IMR-90 (cell line): ENCODE data around the gene PRUNE2. TPM values are rescaled to one million over a fixed set of nuclear protein-coding genes. Genes with fewer than 3 reads are reported as not detected.

Experiments
- ATAC-seq: fragments of 200-7000 bp; cut with Tn5 transposase; 2 replicates; pipeline ENCODE4 v1.9.1; 2020; ENCODE audit warnings: low read depth, mild to moderate bottlenecking, moderate library complexity
- BruUV-seq: library from RNA; stranded (reverse); fragments of 400-500 nt; replicated peaks from 2 replicates; lab custom pipeline; 2021; lab: Mats Ljungman, UMichigan
- CTCF ChIA-PET: fragments of 300-600 bp; formaldehyde crosslinking; extraction: SDS; loops from one replicate; lab custom pipeline; 2021; ENCODE audit warnings: antibody characterized with exemption; lab: Yijun Ruan, JAX
- POLR2A ChIA-PET: fragments of 300-600 bp; sonication (Branson Sonifier 250); formaldehyde crosslinking; loops from one replicate; lab custom pipeline; 2022; ENCODE audit warnings: antibody characterized with exemption; ENCODE audit not compliant: unreplicated experiment; lab: Charles Lee
- DNase-seq: peaks from one replicate; pipeline ENCODE4 v3.0.0; 2013
- H2AFZ ChIP-seq: replicated peaks from 2 replicates; pipeline ENCODE3; 2013; ENCODE audit warnings: low read length, mild to moderate bottlenecking; ENCODE audit not compliant: poor library complexity
- H2AK5ac ChIP-seq: 2 replicates; pipeline ENCODE4 v1.6.1; 2013; ENCODE audit warnings: low read depth, low read length, inconsistent platforms
- H2AK9ac ChIP-seq: replicated peaks from 2 replicates; pipeline ENCODE3; 2013; ENCODE audit warnings: mild to moderate bottlenecking, low read depth, low read length, moderate library complexity; ENCODE audit not compliant: poor library complexity
- H2BK120ac ChIP-seq: 2 replicates; pipeline ENCODE4 v1.6.1; 2013; ENCODE audit warnings: low read depth, low read length, inconsistent platforms
- H2BK15ac ChIP-seq: 3 replicates; pipeline ENCODE4 v1.6.1; 2013; ENCODE audit warnings: low read depth, low read length, inconsistent platforms
- H2BK20ac ChIP-seq: 2 replicates; pipeline ENCODE4 v1.6.1; 2013; ENCODE audit warnings: low read depth, mild to moderate bottlenecking, inconsistent platforms, low read length, moderate library complexity
- H2BK5ac ChIP-seq: 2 replicates; pipeline ENCODE4 v1.6.1; 2013; ENCODE audit warnings: mild to moderate bottlenecking, low read depth, low read length, inconsistent platforms; ENCODE audit not compliant: poor library complexity, severe bottlenecking
- H3K14ac ChIP-seq: replicated peaks from 2 replicates; pipeline ENCODE4 v1.6.1; 2013; ENCODE audit warnings: low read depth, low read length, inconsistent platforms
- H3K18ac ChIP-seq: 2 replicates; pipeline ENCODE4 v1.6.1; 2013; ENCODE audit warnings: low read depth, low read length, control low read depth
- H3K23ac ChIP-seq: 2 replicates; pipeline ENCODE4 v1.6.1; 2013; ENCODE audit warnings: low read depth, low read length, inconsistent platforms
- H3K27ac ChIP-seq: 2 replicates; pipeline ENCODE4 v1.5.1; 2013; ENCODE audit warnings: mild to moderate bottlenecking, control low read depth, low read length; ENCODE audit not compliant: insufficient read depth
- H3K27me3 ChIP-seq: 2 replicates; pipeline ENCODE4 v1.6.1; 2013; ENCODE audit warnings: low read length; ENCODE audit not compliant: control insufficient read depth, insufficient read depth
- H3K36me3 ChIP-seq: 2 replicates; pipeline ENCODE4 v1.6.1; 2013; ENCODE audit warnings: low read length, mixed read lengths; ENCODE audit not compliant: control insufficient read depth, insufficient read depth
- H3K4ac ChIP-seq: 2 replicates; pipeline ENCODE4 v1.6.1; 2013; ENCODE audit warnings: low read depth, low read length, inconsistent platforms
- H3K4me1 ChIP-seq: 2 replicates; pipeline ENCODE4 v1.6.1; 2013; ENCODE audit warnings: low read length, mixed read lengths; ENCODE audit not compliant: control insufficient read depth, insufficient read depth
- H3K4me2 ChIP-seq: 2 replicates; pipeline ENCODE4 v1.6.1; 2013; ENCODE audit warnings: low read depth, mild to moderate bottlenecking, control low read depth, low read length, moderate library complexity
- H3K4me3 ChIP-seq: 2 replicates; pipeline ENCODE4 v1.5.1; 2013; ENCODE audit warnings: low read depth, mild to moderate bottlenecking, control low read depth, low read length, moderate library complexity; ENCODE audit not compliant: insufficient read depth
- H3K56ac ChIP-seq: 2 replicates; pipeline ENCODE4 v1.6.1; 2013; ENCODE audit warnings: low read length, inconsistent platforms; ENCODE audit not compliant: insufficient read depth; ENCODE audit errors: extremely low read depth
- H3K79me1 ChIP-seq, 2 experiments: 2 replicates each; pipeline ENCODE4 v1.6.1; 2013; ENCODE audit warnings: low read length in 2 of 2, inconsistent platforms in 1 of 2, low read depth in 1 of 2
- H3K9ac ChIP-seq: 2 replicates; pipeline ENCODE4 v1.6.1; 2013; ENCODE audit warnings: low read depth, low read length, control low read depth
- H3K9me1 ChIP-seq: 2 replicates; pipeline ENCODE4 v1.6.1; 2013; ENCODE audit warnings: low read length, inconsistent platforms; ENCODE audit not compliant: insufficient read depth
- H3K9me3 ChIP-seq: 2 replicates; pipeline ENCODE4 v1.6.1; 2013; ENCODE audit warnings: low read length; ENCODE audit not compliant: control insufficient read depth, insufficient read depth
- H4K20me1 ChIP-seq: 2 replicates; pipeline ENCODE4 v1.6.1; 2013; ENCODE audit warnings: low read length, inconsistent platforms; ENCODE audit not compliant: insufficient read depth
- H4K5ac ChIP-seq: 2 replicates; pipeline ENCODE4 v1.6.1; 2013; ENCODE audit warnings: mild to moderate bottlenecking, low read depth, low read length, control low read depth
- H4K8ac ChIP-seq, 2 experiments: 2 replicates each; pipeline ENCODE4 v1.6.1; 2013; ENCODE audit warnings: low read depth in 2 of 2, low read length in 2 of 2, control low read depth in 1 of 2, inconsistent platforms in 1 of 2
- H4K91ac ChIP-seq: 2 replicates; pipeline ENCODE4 v1.6.1; 2013; ENCODE audit warnings: low read depth, low read length, inconsistent platforms; ENCODE audit not compliant: insufficient read depth
- BHLHE40 ChIP-seq: fragments of 150-350 bp; IDR thresholded peaks from 2 replicates; pipeline ENCODE4 v1.6.1; 2016; ENCODE audit warnings: mild to moderate bottlenecking, low read depth, low read length
- CEBPB ChIP-seq: IDR thresholded peaks from 2 replicates; pipeline ENCODE4 v1.6.1; 2012; ENCODE audit warnings: low read depth, low read length, improper control_type of control experiment
- CHD1 ChIP-seq: IDR thresholded peaks from 2 replicates; pipeline ENCODE4 v1.6.1; 2012; ENCODE audit warnings: low read depth, low read length, improper control_type of control experiment
- CTCF ChIP-seq: conservative IDR thresholded peaks from 2 replicates; pipeline ENCODE4 v1.5.1; 2012; ENCODE audit warnings: mild to moderate bottlenecking, low read depth, low read length, improper control_type of control experiment
- ELK1 ChIP-seq: fragments of 150-350 bp; IDR thresholded peaks from 2 replicates; pipeline ENCODE4 v1.6.1; 2016; ENCODE audit warnings: low read depth, mild to moderate bottlenecking, low read length, moderate library complexity, borderline replicate concordance
- FOS ChIP-seq: fragments of 150-350 bp; IDR thresholded peaks from 2 replicates; pipeline ENCODE4 v1.6.1; 2016; ENCODE audit warnings: low read depth, low read length
- MAFK ChIP-seq: IDR thresholded peaks from 2 replicates; pipeline ENCODE4 v1.6.1; 2012; ENCODE audit warnings: low read depth, low read length, improper control_type of control experiment
- MAZ ChIP-seq: IDR thresholded peaks from 2 replicates; pipeline ENCODE4 v1.6.1; 2012; ENCODE audit warnings: low read depth, mild to moderate bottlenecking, low read length, improper control_type of control experiment, moderate library complexity, borderline replicate concordance
- NFE2L2 ChIP-seq: fragments of 150-350 bp; IDR thresholded peaks from 2 replicates; pipeline ENCODE4 v1.6.1; 2016; ENCODE audit warnings: low read depth, mild to moderate bottlenecking, low read length
- POLR2A ChIP-seq: IDR thresholded peaks from 2 replicates; pipeline ENCODE4 v1.6.1; 2012; ENCODE audit warnings: mild to moderate bottlenecking, low read depth, low read length
- RAD21 ChIP-seq: IDR thresholded peaks from 2 replicates; pipeline ENCODE4 v1.6.1; 2012; ENCODE audit warnings: low read length, improper control_type of control experiment
- RCOR1 ChIP-seq: IDR thresholded peaks from 2 replicates; pipeline ENCODE4 v1.6.1; 2012; ENCODE audit warnings: mild to moderate bottlenecking, low read length, improper control_type of control experiment; ENCODE audit not compliant: insufficient replicate concordance
- RFX5 ChIP-seq: IDR thresholded peaks from 2 replicates; pipeline ENCODE4 v1.8.0; 2012; ENCODE audit warnings: low read depth, mild to moderate bottlenecking, low read length, moderate library complexity
- SMC3 ChIP-seq: fragments of 150-350 bp; IDR thresholded peaks from 2 replicates; pipeline ENCODE4 v1.6.1; 2016; ENCODE audit warnings: low read depth, mild to moderate bottlenecking, antibody characterized with exemption, low read length, moderate library complexity
- USF2 ChIP-seq: fragments of 150-350 bp; IDR thresholded peaks from 2 replicates; pipeline ENCODE4 v1.6.1; 2017; ENCODE audit warnings: mild to moderate bottlenecking, antibody characterized with exemption, low read length, low read depth
- WGBS, 2 experiments: methylation state at CpG; one replicate each; pipeline versions ENCODE4 v1.1.5 to v1.1.7; 2013; ENCODE audit warnings: missing lambda C conversion rate in 2 of 2; ENCODE audit not compliant: insufficient read length in 1 of 2; ENCODE audit errors: extremely low coverage in 2 of 2; 5-methylcytosine and 5-hydroxymethylcytosine counted together
- dilution Hi-C: fragments of 300-500 bp; cut with HindIII; formaldehyde crosslinking; loops from one replicate; pipeline ENCODE4 v1.14.3; 2018; ENCODE audit warnings: low sequenced_read_pairs; ENCODE audit not compliant: unreplicated experiment
- in situ Hi-C: fragments of 300-500 bp; cut with MboI; formaldehyde crosslinking; loops from 3 replicates; pipeline ENCODE4 v1.14.3; 2019; ENCODE audit warnings: low sequenced_read_pairs, inconsistent platforms, mixed read lengths
- intact Hi-C: fragments of 100-400 bp; cut with micrococcal nuclease; formaldehyde crosslinking; loops from 2 replicates; pipeline ENCODE4 v1.10.0; 2022
- polyA plus RNA-seq, 3 experiments: library from polyadenylated mRNA; depleted of rRNA; stranded (reverse); fragments of >200 nt; gene quantifications; 2 replicates each; pipeline ENCODE4 v1.2.3, GENCODE V29; 2012; ENCODE audit warnings: low replicate concordance in 1 of 3
- total RNA-seq: library from RNA; depleted of rRNA; stranded (reverse); fragments of >200 nt; gene quantifications from 2 replicates; pipeline ENCODE4 v1.2.3, GENCODE V29; 2012

PRUNE2 gene
- total and polyA plus RNA-seq, 2 of the 4 experiments (the other 2 are of a cell fraction): 0.70 to 1.6 TPM

GRCh38 chr9:76607730-76608436 lies 298.0 kb downstream of the PRUNE2 start:
- no peak for ATAC-seq
- POLR2A ChIA-PET: no interaction called here
- WGBS, 2 experiments: 60% methylated on average over 1 of the region's 4 CpGs; no CpG with 5 or more reads in 1 of the 2 experiments

More at GRCh38 chr9:76607730-76608436, 298.0 kb downstream of the PRUNE2 start:
- Histone ChIP-seq H3K27me3 (peaks cover 4% of the 10 kb centered on the region; the same call in 1 of the 2 replicates), H3K4me2 (no peak overlapping the region), H2BK120ac (no peak overlapping the region), H2BK20ac (no peak overlapping the region), H2AFZ (no peak overlapping the region), H2BK5ac (no peak overlapping the region), H2AK9ac (no peak overlapping the region), H3K9me3 (no peaks in the 10 kb centered on the region), H3K9ac (no peak overlapping the region), H3K56ac (no peak overlapping the region), H3K18ac (no peak overlapping the region), H3K79me1 (no peaks in the 10 kb centered on the region), H4K5ac (no peak overlapping the region), H4K8ac (no peak overlapping the region), H3K4ac (no peak overlapping the region), H3K36me3 (no peaks in the 10 kb centered on the region), H2AK5ac (no peak overlapping the region), H3K14ac (no peak overlapping the region), H3K27ac (no peak overlapping the region), H3K23ac (no peak overlapping the region), H4K20me1 (no peaks in the 10 kb centered on the region), H2BK15ac (no peak overlapping the region), H4K91ac (no peak overlapping the region), H3K4me1 (no peaks in the 10 kb centered on the region), H3K4me3 (no peak overlapping the region), H3K9me1 (no peaks in the 10 kb centered on the region)
- intact Hi-C loops: no loop called here
- no TSS peak for BruUV-seq
- in situ Hi-C loops: no loop called here
- TF ChIP-seq CTCF (no peak), POLR2A (no peak), MAZ (no peak), SMC3 (no peak), RFX5 (no peak), CEBPB (no peak), BHLHE40 (no peak), MAFK (no peak), RCOR1 (no peak), NFE2L2 (no peak), RAD21 (no peak), FOS (no peak), CHD1 (no peak), ELK1 (no peak), USF2 (no peak)
- CTCF ChIA-PET: interaction anchor here (0.5 to 0.6 kb wide), 2 partner anchors 267 to 1447 kb away, joined by 4 read pairs; no protein-coding TSS in a partner anchor
- dilution Hi-C loops: no loop called here
- no peak for DNase-seq
